Stimulated activated CD4-positive, alpha-beta T cell treated with anti-CD3 and anti-CD28 coated beads, Interleukin-4, amount 100 ng/mL, for 24 hours (primary cell): ENCODE results near the gene SLC27A6.
"Not testable (repeated sequence)": the region's sequence is repeated elsewhere in the genome, so short reads cannot be mapped to it uniquely, and the experiment has no call there.

Experiments
- DNase-seq: peaks from one replicate; pipeline ENCODE4 v3.0.0-alpha.2; 2020

The SLC27A6 gene

GRCh38 chr5:129003232-129003631, 37.9 kb downstream of the SLC27A6 start:
- no peak for DNase-seq

- DNase-seq: no peak
These were observed 48.9 kb downstream of the SLC27A6 start for GRCh38 chr5:129014185-129014584.

GRCh38 chr5:129018837-129019236, 53.5 kb downstream of the SLC27A6 start:
- no peak for DNase-seq

- no peak for DNase-seq
These were observed 54.2 kb downstream of the SLC27A6 start for GRCh38 chr5:129019401-129019908.

- DNase-seq: no peak
These were observed 55.4 kb downstream of the SLC27A6 start for GRCh38 chr5:129020683-129021082.

- no peak for DNase-seq
These were observed 56.5 kb downstream of the SLC27A6 start for GRCh38 chr5:129021744-129022143.

GRCh38 chr5:129022599-129022998, 57.3 kb downstream of the SLC27A6 start:
- DNase-seq: no peak

- DNase-seq: no peak
These were observed 62.0 kb downstream of the SLC27A6 start for GRCh38 chr5:129027260-129027659.

- DNase-seq: no peak
These were observed 66.8 kb downstream of the SLC27A6 start for GRCh38 chr5:129031886-129032683.

- not testable (repeated sequence) for DNase-seq
These were observed 71.0 kb downstream of the SLC27A6 start for GRCh38 chr5:129036257-129036656.

GRCh38 chr5:129041196-129041881, 76.1 kb downstream of the SLC27A6 start:
- DNase-seq: no peak

- DNase-seq: no peak
These were observed 77.0 kb downstream of the SLC27A6 start for GRCh38 chr5:129042306-129042705.

- DNase-seq: no peak
These were observed 78.6 kb downstream of the SLC27A6 start for GRCh38 chr5:129043894-129044293.

- no peak for DNase-seq
These were observed 80.9 kb downstream of the SLC27A6 start for GRCh38 chr5:129046151-129046550.

- DNase-seq: no peak
These were observed 83.2 kb downstream of the SLC27A6 start for GRCh38 chr5:129048509-129048908.

GRCh38 chr5:129049126-129049799, 84.0 kb downstream of the SLC27A6 start:
- no peak for DNase-seq

- no peak for DNase-seq
These were observed 86.0 kb downstream of the SLC27A6 start for GRCh38 chr5:129051283-129051682.

GRCh38 chr5:129053438-129053837, 88.2 kb downstream of the SLC27A6 start:
- DNase-seq: no peak

- no peak for DNase-seq
These were observed 92.0 kb downstream of the SLC27A6 start for GRCh38 chr5:129057329-129057728.

GRCh38 chr5:129061849-129062248, 96.6 kb downstream of the SLC27A6 start:
- no peak for DNase-seq

- no peak for DNase-seq
These were observed 98.3 kb downstream of the SLC27A6 start for GRCh38 chr5:129063483-129064113.

GRCh38 chr5:129065721-129066120, 100.4 kb downstream of the SLC27A6 start:
- DNase-seq: no peak

- no peak for DNase-seq
These were observed 102.5 kb downstream of the SLC27A6 start for GRCh38 chr5:129067745-129068144.
